BJ (cell line): ENCODE data around the gene WDR64. TPM values are rescaled to one million over a fixed set of nuclear protein-coding genes. Genes with fewer than 3 reads are reported as not detected.
A peak's percentile ranks its signal among the peaks of the same experiment; 100 is the strongest.
"Not testable (repeated sequence)": the region's sequence is repeated elsewhere in the genome, so short reads cannot be mapped to it uniquely, and the experiment has no call there.

ENCODE experiments used
- CTCF ChIA-PET: fragments of 350-600 bp; formaldehyde crosslinking; extraction: SDS; loops from one replicate; lab custom pipeline; 2021; ENCODE audit warnings: antibody characterized with exemption, inconsistent platforms; lab: Yijun Ruan, JAX
- POLR2A ChIA-PET: fragments of 300-600 bp; sonication (Branson Sonifier 250); formaldehyde crosslinking; extraction: SDS; loops from one replicate; lab custom pipeline; 2021; ENCODE audit warnings: antibody characterized with exemption; lab: Charles Lee
- DNase-seq: peaks from one replicate; pipeline ENCODE4 v3.0.0-alpha.2; 2011; ENCODE audit warnings: low read depth
- H3K27me3 ChIP-seq: 2 replicates; pipeline ENCODE4 v1.6.0; 2011; ENCODE audit warnings: low read length; ENCODE audit not compliant: control insufficient read depth, insufficient read depth
- H3K36me3 ChIP-seq: 2 replicates; pipeline ENCODE4 v1.5.1; 2011; ENCODE audit warnings: low read length; ENCODE audit not compliant: control insufficient read depth, insufficient read depth
- H3K4me3 ChIP-seq: 2 replicates; pipeline ENCODE4 v1.5.1; 2011; ENCODE audit warnings: low read depth, mild to moderate bottlenecking, control low read depth, low read length
- polyA plus RNA-seq: library from polyadenylated mRNA; depleted of rRNA; stranded (reverse); fragments of >200 nt; gene quantifications from 2 replicates; pipeline ENCODE4 v1.2.3, GENCODE V29; 2011
- TF ChIP-seq, protein P1 (sequence below): IDR thresholded peaks from 2 replicates; pipeline ENCODE4 v1.5.1; 2011; ENCODE audit warnings: low read depth, mild to moderate bottlenecking, control low read depth, inconsistent platforms, low read length, moderate library complexity; ENCODE audit not compliant: insufficient read depth

Gene WDR64
- polyA plus RNA-seq, 1 experiment, result not detected

DNA sequence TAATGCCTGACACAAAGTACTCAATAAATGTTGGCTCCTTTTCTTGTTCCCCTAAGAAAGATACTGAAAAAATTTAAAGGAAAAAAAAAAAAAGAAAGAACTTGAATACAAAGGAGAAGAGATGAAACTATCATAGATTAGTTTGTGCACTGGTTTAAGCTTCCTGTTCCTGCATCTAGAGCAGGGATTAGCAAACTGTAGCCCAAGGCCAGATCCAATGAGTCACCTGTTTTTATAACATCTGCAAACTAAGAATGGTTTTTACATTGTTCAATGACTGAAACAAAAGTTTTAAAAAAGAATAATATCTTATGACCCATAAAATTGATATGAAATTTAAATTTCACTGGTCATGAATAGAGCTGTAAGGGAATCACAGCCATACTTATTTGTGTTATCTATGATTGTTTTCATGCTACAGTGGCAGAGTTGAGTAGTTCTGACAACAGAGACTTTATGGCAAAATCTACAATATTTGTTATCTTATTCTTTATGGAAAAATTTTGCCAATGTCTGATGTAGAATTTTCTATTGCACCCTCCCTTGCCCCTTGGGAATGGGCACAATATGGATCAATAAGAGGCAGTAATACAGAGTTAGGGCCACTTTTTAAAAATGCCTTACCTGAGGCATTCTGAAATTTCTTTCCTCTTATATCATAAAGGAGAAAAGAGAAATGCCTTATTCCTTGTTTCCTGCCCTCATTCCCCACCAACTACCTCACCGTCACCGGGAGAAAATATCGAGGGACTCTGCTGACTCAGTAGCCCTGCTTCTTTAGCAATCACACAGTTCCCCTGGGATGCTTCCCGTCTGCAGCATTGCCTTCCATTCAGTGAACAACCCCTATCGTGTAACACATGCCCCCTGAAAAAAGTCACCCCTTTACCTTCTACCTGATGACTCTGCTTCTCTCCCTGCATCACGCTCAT is 50.6 kb downstream of the WDR64 start:
- Histone ChIP-seq H3K27me3 (no peaks in the 10 kb centered on the region), H3K4me3 (no peak overlapping the region), H3K36me3 (no peaks in the 10 kb centered on the region)
- no peak for DNase-seq
- TF ChIP-seq, protein P1, sequence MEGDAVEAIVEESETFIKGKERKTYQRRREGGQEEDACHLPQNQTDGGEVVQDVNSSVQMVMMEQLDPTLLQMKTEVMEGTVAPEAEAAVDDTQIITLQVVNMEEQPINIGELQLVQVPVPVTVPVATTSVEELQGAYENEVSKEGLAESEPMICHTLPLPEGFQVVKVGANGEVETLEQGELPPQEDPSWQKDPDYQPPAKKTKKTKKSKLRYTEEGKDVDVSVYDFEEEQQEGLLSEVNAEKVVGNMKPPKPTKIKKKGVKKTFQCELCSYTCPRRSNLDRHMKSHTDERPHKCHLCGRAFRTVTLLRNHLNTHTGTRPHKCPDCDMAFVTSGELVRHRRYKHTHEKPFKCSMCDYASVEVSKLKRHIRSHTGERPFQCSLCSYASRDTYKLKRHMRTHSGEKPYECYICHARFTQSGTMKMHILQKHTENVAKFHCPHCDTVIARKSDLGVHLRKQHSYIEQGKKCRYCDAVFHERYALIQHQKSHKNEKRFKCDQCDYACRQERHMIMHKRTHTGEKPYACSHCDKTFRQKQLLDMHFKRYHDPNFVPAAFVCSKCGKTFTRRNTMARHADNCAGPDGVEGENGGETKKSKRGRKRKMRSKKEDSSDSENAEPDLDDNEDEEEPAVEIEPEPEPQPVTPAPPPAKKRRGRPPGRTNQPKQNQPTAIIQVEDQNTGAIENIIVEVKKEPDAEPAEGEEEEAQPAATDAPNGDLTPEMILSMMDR, result no peak
- ChIA-PET CTCF (no interaction called here), POLR2A (interaction anchor here (0.6 to 0.7 kb wide), 2 partner anchors 21 to 47 kb away, joined by 3 to 8 read pairs; no protein-coding TSS in a partner anchor)

DNA sequence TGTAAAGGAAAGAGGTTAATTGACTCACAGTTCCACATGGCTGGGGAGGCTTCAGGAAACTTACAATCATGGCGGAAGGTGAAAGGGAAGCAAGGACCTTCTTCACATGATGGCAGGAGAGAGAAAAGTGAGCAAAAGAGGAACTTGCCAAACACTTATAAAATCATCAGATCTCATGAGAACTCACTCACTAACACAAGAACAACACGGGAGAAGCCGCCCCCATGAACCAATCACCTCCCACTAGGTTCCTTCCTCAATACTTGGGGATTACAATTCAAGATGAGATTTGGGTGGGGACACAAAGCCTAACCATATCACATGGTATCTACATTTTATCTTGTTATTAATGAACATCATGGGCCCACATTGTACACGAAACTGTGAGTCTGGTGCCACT is 51.7 kb downstream of the WDR64 start:
- POLR2A ChIA-PET, CTCF ChIA-PET, DNase-seq, H3K36me3 ChIP-seq, H3K27me3 ChIP-seq, H3K4me3 ChIP-seq: not testable (repeated sequence)

- no peak for DNase-seq
- TF ChIP-seq, protein P1, result no peak
- ChIA-PET POLR2A (no interaction called here), CTCF (interaction anchor here (0.6 to 1.3 kb wide), 4 partner anchors 11 to 194 kb away, joined by 3 to 5 read pairs (median 4); no protein-coding TSS in a partner anchor)
- H3K36me3 ChIP-seq, result no peaks in the 10 kb centered on the region
- no peak overlapping the region for H3K4me3 ChIP-seq
- no peaks in the 10 kb centered on the region for H3K27me3 ChIP-seq
Measured at GRCh38 chr1:241706257-241706656, 54.2 kb downstream of the WDR64 start.

DNA sequence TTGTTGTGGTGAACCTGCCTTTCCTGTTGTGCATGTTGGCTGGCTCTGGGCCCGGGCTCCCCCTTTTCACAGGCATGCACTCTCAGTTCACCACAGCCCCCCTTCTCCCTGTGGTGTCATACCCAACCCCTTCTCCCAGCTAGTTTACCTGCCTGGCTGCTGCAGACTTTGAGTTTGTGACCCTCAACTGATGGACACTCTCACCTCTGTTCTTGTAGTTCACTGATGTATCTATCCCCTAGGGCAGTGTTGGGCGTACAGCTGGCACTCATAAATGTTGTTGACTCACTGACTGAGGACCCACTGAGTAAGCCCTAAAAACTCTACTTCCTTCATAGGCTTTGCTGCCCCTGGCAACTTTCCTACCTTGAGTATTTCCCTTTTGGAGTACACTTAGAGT is 54.9 kb downstream of the WDR64 start:
- ChIA-PET POLR2A (no interaction called here), CTCF (interaction anchor here (0.6 kb wide), 2 partner anchors 63 to 194 kb away, joined by 3 to 4 read pairs; no protein-coding TSS in a partner anchor)
- Histone ChIP-seq H3K36me3 (no peaks in the 10 kb centered on the region), H3K27me3 (no peaks in the 10 kb centered on the region), H3K4me3 (no peak overlapping the region)
- DNase-seq, result peak; percentile 56
- TF ChIP-seq, protein P1, result no peak

- Histone ChIP-seq H3K4me3 (no peak overlapping the region), H3K36me3 (no peaks in the 10 kb centered on the region), H3K27me3 (no peaks in the 10 kb centered on the region)
- no peak for DNase-seq
- ChIA-PET POLR2A (no interaction called here), CTCF (no interaction called here)
- TF ChIP-seq, protein P1, result no peak
Measured at GRCh38 chr1:241707442-241707841, 55.4 kb downstream of the WDR64 start.
